ENCODE data around the gene CBX4. TPM values are rescaled to one million over a fixed set of nuclear protein-coding genes. Genes with fewer than 3 reads are reported as not detected.

Gene CBX4
- total RNA-seq, 2 donors from 2014 or later, result 4.2 to 4.9 TPM

GRCh38 chr17:79883202-79883601, 44.0 kb upstream of the CBX4 start:
- WGBS, 2 experiments (ENCODE audit: insufficient coverage in 1 of 2, insufficient read length in 1 of 2), result 78 to 87% methylated on average over 6 to 7 of the region's 7 CpGs
- DNase-seq, result no peak
- Histone ChIP-seq H3K36me3 (ENCODE audit: control insufficient read depth, insufficient read depth, low read length) (no peaks in the 10 kb centered on the region), H3K4me1 (ENCODE audit: control insufficient read depth, insufficient read depth, low read length) (no peaks in the 10 kb centered on the region), H3K4me3 (ENCODE audit: low read length) (no peak overlapping the region), H3K9ac (ENCODE audit: extremely low read depth, low read length, poor library complexity, severe bottlenecking) (no peak overlapping the region), H3K9me3 (ENCODE audit: control insufficient read depth, low read length) (no peaks in the 10 kb centered on the region), H3K27ac (ENCODE audit: low read depth, low read length) (no peak overlapping the region), H3K27me3 (ENCODE audit: control insufficient read depth, insufficient read depth, low read length, poor library complexity, severe bottlenecking) (no peaks in the 10 kb centered on the region)
- Mint-ChIP-seq H3K27ac (no peak overlapping the region), H3K4me1 (no peaks in the 10 kb centered on the region), H3K27me3 (ENCODE audit: insufficient read depth) (peaks cover 16% of the 10 kb centered on the region), H3K36me3 (ENCODE audit: low read depth) (no peaks in the 10 kb centered on the region), H3K4me3 (no peak overlapping the region), H3K9me3 (no peaks in the 10 kb centered on the region)
- TF ChIP-seq CTCF (conservative IDR thresholded peaks at IDR 0.05), result no peak

GRCh38 chr17:79878329-79878947, 39.2 kb upstream of the CBX4 start:
- DNase-seq, result no peak
- Histone ChIP-seq H3K27me3 (ENCODE audit: control insufficient read depth, insufficient read depth, low read length, poor library complexity, severe bottlenecking) (no peaks in the 10 kb centered on the region), H3K4me3 (ENCODE audit: low read length) (no peak overlapping the region), H3K9ac (ENCODE audit: extremely low read depth, low read length, poor library complexity, severe bottlenecking) (no peak overlapping the region), H3K36me3 (ENCODE audit: control insufficient read depth, insufficient read depth, low read length) (no peaks in the 10 kb centered on the region), H3K27ac (ENCODE audit: low read depth, low read length) (no peak overlapping the region), H3K4me1 (ENCODE audit: control insufficient read depth, insufficient read depth, low read length) (no peaks in the 10 kb centered on the region), H3K9me3 (ENCODE audit: control insufficient read depth, low read length) (no peaks in the 10 kb centered on the region)
- Mint-ChIP-seq H3K27me3 (ENCODE audit: insufficient read depth) (peaks cover 9% of the 10 kb centered on the region), H3K9me3 (no peaks in the 10 kb centered on the region), H3K4me1 (no peaks in the 10 kb centered on the region), H3K27ac (no peak overlapping the region), H3K4me3 (no peak overlapping the region), H3K36me3 (ENCODE audit: low read depth) (no peaks in the 10 kb centered on the region)
- 84 to 100% methylated on average over 3 to 9 of the region's 10 CpGs for WGBS, 2 experiments (ENCODE audit: insufficient coverage in 1 of 2, insufficient read length in 1 of 2)
- TF ChIP-seq CTCF (conservative IDR thresholded peaks at IDR 0.05), result no peak

GRCh38 chr17:79877041-79877440, 37.8 kb upstream of the CBX4 start:
- no peak for TF ChIP-seq CTCF (conservative IDR thresholded peaks at IDR 0.05)
- H3K4me1 Mint-ChIP-seq, result no peaks in the 10 kb centered on the region
- no peak for DNase-seq
- Histone ChIP-seq H3K27me3 (ENCODE audit: control insufficient read depth, insufficient read depth, low read length, poor library complexity, severe bottlenecking) (no peaks in the 10 kb centered on the region), H3K4me3 (ENCODE audit: low read length) (no peak overlapping the region), H3K4me1 (ENCODE audit: control insufficient read depth, insufficient read depth, low read length) (no peaks in the 10 kb centered on the region), H3K36me3 (ENCODE audit: control insufficient read depth, insufficient read depth, low read length) (no peaks in the 10 kb centered on the region), H3K9ac (ENCODE audit: extremely low read depth, low read length, poor library complexity, severe bottlenecking) (no peak overlapping the region), H3K9me3 (ENCODE audit: control insufficient read depth, low read length) (no peaks in the 10 kb centered on the region), H3K27ac (ENCODE audit: low read depth, low read length) (no peak overlapping the region)
- peaks cover 7% of the 10 kb centered on the region for H3K27me3 Mint-ChIP-seq (ENCODE audit: insufficient read depth)
- no peaks in the 10 kb centered on the region for H3K36me3 Mint-ChIP-seq (ENCODE audit: low read depth)
- H3K27ac Mint-ChIP-seq, result no peak overlapping the region
- H3K9me3 Mint-ChIP-seq, result no peaks in the 10 kb centered on the region
- H3K4me3 Mint-ChIP-seq, result no peak overlapping the region
- WGBS, 2 experiments (ENCODE audit: insufficient coverage in 1 of 2, insufficient read length in 1 of 2), result 80 to 94% methylated on average over 2 to 6 of the region's 6 CpGs

Data from endodermal cell (in vitro differentiated cells).